NCI-H1694 (cell line): ENCODE data around the gene ZC3HAV1.
"Not testable (repeated sequence)": the region's sequence is repeated elsewhere in the genome, so short reads cannot be mapped to it uniquely, and the experiment has no call there.

Experiments used
- DNase-seq: peaks from one replicate; lab custom pipeline; 2025; lab: John Stamatoyannopoulos, UW

The ZC3HAV1 gene

DNA sequence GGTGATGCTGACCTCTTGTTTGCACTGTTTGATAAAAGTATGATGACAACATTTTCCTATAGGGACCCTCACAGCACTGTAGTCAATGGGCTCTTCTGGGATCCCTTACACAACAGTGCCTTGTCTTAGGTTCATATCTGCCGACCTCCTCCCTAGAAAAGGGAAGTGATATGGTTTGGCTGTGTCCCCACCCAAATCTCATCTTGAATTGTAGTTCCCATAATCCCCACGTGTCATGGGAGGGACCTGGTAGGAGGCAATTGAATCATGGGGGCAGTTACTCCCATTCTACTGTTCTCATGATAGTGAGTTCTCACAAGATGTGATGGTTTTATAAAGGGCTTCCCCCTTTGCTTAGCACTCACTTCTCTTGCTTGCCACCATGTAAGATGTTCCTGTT, 23.1 kb downstream of the ZC3HAV1 start:
- no peak for DNase-seq

DNA sequence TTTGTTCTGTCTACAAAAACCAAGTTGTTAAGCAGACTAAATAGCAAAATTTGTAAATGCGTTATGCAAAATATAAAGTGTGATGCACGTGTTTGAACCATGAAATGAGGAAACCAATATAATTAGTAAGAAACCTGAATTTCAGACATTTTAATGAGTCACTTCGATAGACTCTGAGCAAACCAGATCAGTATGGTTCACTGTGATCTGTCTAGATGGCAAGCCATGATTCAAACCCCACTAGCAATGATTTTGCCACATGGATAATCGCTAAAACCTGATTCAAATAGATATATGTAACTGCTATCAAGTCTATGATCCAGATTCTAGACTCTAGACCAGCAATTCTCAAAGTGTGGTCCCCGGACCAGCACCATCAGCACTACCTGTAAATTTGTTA, 24.8 kb downstream of the ZC3HAV1 start:
- no peak for DNase-seq

DNA sequence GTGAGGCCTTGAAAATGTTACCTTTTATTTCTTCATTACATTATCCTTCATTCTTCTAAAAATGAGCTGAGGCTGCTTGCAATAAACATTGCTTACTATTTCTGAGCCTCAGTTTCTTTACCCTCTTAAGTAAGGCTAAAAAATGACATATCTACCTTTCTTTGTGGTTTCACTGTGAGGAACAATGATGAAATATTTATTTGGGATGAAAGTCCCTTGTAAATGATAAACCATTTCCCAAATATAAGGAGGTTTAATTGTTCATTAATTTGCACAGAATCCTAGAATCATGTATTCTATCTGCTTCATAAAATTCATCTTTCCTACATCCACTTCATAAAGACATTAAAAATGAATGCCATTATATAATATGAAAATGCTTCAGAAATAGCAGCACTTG, 27.9 kb downstream of the ZC3HAV1 start:
- no peak for DNase-seq

DNA sequence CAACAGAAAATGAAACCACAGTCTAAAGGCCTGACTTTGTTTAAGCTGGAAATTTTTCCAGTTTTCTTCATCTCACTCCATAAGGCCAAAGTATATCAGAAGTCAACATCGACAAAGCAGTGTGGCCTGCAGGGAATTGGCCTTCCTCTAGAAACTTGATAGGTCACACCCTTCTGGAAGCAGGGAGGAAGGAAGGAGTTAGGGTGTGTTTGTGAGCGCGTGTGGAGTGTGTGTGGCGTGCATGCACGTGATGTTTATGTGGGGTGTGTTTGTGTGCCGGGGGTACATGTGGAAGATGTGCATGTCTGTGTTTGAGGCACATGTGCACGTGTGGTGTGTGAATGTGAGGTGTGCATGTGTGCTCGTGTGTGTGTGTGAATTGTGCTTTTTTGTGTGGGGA, 28.6 kb downstream of the ZC3HAV1 start:
- DNase-seq: no peak

DNA sequence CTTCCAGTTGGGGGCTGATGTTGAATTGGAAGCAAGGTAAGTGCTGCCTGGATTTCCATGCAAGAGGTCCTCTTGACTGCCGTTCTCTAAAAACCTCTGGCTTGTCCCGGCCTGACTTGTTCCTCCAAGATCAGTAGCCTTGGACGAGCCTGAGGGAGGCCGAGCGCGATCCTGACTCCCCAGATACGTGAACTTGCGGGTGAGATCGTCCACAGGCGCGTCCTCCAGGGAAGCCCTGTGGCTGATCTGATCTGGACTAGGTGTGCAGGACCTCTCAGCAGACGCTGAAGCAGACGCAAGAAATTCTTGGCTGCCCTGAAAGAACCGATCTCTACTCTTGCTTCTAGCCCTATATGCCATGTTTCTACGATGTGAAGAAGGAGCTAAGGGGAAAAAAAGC, 29.7 kb downstream of the ZC3HAV1 start:
- DNase-seq: no peak

DNA sequence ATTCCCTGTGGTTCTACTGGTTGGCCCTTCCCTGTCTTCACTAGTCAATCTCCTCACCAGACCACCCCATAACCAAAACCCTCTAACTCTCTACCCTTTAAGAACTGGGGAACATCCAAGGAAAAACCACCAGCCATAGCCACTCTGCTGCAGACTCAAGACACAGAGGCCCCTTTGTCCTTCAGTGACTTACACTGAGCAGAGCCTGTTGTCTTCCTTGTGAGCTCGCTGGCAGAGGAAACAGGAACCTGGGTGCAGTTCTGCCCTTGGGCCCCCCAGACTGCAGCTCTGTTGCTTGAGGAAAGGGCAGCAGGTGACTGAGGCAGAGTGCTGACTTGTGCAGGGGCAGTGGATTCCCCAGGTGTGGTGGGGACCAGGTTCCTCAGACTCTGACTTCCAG, 30.6 kb downstream of the ZC3HAV1 start:
- DNase-seq: no peak

DNA sequence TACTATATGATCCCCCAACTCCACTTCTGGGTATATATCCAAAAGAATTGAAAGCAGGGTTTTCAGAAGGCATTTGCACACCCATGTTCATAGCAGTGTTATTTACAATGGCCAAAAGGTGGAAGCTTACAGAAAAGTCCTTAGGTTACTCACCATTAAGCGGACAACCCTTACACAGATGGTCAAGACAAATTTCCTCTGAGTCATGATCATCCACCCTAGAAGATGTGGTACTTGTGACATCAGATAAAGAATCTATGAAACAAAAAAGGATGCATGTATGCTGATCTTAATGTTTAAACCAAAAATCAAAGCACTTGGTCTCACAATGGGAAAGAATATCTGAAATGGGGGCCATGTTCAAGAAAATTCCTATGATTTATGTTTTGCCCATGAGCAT, 31.1 kb downstream of the ZC3HAV1 start:
- no peak for DNase-seq

DNA sequence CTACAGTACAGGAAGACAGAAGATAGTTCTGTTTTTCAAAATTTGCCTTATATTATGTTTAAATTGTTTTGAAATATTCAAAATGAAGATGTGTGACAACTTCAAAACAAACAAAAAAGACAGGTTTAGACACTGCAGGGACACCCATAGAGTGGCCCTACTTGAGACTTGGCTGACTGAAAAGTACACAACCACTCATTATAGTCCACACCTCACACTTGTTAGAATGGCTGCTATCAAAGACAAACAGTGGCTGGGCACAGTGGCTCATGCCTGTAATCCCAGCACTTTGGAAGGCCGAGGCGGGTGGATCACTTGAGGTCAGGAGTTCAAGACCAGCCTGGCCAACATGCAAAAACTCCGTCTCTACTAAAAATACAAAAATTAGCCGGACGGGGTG, 31.8 kb downstream of the ZC3HAV1 start:
- DNase-seq: not testable (repeated sequence)

DNA sequence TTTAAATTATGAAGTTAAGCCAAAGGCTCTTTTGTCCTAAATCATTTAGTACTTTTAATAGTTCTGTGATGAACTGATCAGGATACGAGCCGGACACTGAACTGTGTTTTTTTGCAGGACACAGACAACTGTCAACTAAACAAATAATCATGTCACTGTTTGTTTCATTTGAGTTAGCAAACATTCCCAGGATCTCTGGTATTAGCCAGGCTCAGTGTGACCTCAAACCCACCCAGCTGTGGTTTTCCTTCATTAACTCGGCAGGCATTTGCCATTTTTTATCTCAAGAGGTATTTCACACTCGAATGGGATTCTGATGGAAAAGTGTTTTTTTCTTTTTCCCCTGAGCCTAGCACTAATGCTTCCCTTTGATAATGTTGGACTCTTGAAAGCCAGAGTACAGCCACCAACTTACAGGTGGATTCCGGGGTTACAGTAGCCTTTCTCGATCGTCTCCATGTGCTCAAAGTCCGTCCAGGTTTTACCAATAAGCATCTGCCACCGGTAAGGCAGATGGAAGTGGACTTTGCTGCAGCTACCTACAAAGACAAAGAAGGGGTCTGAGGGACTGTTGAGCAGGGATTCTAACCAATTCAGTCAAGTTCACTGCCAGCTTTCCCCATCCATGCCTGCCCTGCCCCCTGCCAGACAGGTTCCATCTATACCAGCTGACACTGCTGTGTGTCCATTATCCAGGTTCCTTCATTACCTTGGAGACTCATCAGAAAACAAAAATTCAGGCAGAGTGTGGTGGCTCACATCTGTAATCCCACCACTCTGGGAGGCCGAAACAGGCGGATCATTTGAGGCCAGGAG, 33.4 kb downstream of the ZC3HAV1 start:
- no peak for DNase-seq

DNA sequence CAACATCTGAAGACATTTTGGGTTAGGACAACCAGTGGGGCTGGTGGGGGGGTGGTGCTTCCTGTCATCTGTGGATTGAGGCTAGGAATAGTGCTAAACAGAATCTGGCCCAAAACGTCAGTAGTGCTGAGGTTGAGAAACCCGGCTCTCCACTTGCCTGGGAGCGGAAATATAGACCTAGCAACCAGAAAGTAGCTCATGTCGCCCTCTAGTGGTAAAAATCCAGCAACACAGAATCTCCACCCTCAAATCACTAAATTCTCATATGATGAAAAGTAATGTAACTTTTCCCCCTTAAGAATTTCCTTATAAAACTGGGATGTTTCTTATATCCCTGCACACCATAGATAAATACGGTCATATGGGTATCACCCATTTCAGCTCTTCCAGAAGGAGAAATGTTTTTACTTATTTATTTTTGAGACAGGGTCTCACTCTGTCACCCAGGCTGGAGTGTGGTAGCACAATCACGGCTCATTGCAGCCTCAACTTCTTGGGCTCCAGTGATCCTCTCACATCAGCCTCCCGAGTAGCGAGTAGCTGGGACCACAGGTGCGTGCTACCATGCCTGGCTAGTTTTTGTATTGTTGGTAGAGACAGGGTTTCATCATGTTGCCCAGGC, 34.4 kb downstream of the ZC3HAV1 start:
- DNase-seq: peak; percentile 80

DNA sequence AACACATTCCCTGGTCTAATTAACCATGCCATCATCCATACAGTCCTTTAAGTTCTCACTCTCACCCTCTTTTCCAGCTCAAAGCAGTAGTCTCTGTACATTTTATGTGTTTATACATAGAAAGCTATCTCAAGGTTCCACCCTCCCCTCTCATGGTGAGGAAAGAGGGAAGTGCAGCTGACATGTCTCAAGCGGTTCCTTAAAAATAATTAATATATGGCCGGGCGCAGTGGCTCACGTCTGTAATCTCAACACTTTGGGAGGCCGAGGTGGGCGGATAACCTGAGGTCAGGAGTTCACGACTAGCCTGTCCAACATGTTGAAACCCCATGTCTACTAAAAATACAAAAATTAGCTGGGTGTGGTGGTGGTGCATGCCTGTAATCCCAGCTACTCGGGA, 36.7 kb downstream of the ZC3HAV1 start:
- DNase-seq: no peak

DNA sequence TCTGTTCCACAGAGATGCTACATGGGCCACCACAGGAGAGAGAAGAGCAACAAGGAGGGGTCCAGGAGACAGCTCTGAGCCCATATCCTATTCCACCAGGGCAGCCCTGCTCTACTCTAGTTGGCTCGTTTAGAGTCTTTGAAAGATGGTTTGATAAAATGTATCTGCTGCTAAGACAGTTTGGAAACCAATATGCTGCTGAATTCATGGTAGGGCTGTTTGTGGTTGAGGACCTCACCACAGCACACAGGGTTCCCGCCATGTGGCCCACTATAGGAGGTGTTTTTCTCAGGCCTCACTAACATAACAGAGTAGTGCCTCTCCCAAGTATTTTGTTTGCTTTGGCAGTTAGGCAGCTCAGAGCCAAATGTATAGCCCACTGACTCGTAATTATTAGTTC, 37.8 kb downstream of the ZC3HAV1 start:
- no peak for DNase-seq

DNA sequence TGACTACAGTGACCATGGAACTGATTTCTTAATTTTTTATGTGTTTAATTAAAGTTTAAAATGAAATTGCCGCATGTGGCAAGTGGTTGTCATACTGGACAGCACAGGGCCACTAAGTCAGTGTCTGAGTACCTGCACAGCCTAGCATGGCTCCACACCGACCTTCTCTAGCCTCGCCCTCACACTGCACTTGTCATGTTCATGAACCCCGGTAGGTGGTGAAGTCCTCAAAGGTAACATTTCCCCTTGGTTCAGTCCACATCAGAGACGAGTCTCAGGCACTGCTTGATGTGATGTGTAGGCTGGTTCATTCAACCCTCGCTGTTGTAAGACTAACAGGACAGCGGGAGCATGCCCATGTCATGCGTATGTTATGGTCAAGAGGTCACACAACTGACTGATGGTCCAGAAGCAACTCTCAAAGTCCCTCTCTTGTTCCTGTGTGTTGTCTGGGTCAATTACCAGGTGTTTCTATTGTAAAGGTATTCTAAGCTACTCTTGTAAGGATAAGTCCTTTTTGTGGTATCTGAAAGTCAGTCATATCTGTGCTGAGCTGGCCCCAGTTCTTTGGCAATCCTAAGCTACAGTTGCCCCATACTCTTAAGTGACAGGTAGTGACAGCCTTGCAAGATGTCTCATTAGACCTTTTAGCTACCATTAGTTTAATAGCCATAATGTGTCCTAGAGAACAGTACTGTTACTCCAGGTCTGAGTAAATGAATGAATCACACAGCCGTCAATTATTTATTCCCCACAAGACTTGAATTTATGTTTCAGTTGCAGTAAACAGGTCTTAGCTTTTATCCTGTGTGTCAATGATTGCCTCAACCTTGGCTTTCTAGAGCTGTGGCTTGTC, 40.7 kb downstream of the ZC3HAV1 start:
- no peak for DNase-seq

DNA sequence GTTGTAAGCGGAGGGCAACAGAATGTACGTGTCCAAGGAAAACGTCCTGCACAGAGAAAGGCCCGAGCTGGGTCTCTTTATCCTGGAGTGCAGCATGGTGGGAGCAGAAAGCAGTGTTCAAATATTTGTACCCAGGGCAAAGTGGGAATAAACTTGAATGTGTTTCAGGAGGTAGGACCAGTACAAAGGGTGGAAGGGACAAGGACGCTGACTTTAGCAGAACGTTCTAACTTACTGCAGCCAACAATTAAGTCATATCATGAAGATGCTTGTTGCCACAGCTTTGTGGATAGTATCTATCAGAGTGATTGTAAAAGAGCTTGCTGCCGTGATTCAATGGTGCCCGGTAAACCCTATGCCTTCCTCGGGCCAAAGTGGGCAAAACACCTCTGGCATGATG, 43.2 kb downstream of the ZC3HAV1 start:
- DNase-seq: no peak

DNA sequence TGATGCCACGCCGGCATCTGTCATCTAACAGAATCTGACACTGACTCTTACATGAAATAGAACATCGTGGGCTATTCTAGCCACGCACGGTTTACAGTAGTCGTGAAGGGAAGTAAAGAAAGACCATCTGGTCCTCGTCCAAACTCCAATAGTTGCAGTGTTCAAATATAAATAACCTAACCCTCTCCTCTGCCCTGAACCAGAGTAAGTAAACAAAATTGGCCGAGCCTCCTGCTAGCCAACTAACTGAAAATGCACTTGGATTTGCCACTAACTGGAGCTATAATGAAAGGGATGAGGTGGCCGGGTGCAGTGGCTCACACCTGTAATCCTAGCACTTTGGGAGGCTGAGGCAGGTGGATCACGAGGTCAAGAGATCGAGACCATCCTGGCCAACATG, 44.2 kb downstream of the ZC3HAV1 start:
- no peak for DNase-seq

DNA sequence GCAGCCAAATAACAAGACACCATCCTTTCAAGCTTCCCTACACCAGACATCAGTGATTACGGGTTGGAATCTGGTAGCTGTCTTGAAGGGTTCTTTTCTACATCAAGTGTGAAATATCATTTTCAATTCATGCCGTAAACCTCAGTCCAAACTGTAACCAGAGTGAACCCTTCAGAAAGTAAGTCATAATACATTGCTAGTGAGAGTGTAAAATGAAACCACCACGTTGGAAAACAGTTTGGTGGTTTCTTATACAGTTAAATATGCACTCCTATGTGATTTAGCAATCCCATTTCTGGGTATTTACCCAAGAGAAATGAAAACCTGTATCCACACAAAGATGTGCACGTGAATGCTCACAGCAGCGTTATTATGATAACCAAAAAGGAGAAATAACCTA, 48.1 kb downstream of the ZC3HAV1 start:
- DNase-seq: no peak

DNA sequence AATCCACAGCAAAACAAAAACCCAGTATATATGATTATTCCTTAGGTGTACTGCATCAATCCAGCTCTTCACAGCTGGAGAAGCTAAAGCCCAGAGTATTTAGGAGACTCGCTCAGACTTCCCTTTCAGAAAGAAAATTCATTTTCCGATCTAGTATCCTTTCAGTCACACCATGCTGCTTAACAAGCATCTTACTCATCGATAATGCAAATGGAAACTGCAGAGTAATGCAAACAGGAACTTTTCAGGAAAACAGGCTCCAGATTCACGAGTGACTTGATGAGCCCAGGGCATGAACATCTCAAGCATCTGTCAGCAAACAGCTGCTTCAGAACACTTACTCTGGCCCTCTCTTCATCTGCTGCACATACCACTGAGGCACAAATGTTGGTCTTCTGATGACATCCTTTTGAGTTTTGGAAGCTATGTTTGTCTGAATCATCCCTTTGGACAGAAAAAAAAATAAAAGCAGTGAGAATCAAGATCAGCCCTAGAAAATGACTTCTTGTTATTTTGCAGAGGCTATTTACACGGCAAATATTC, 48.8 kb downstream of the ZC3HAV1 start:
- DNase-seq: no peak

DNA sequence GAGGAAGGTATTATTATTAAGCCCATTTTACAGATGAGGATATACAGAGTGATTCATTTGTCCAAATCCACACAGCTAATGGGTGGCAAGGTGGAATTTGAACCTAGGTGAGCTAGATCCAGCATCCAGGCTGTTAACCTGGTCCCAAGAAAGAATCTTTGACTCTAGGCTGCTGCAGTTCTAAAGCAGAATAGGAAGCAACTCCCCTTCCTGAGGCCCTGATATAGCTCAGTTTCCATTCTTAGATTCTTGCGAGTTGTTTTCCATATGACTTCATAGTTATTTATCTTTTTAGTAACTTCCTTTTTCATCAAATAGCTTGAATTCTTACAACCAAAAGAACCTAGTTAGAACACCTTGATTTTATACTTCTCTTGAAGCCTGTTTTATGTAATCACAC, 49.6 kb downstream of the ZC3HAV1 start:
- no peak for DNase-seq

DNA sequence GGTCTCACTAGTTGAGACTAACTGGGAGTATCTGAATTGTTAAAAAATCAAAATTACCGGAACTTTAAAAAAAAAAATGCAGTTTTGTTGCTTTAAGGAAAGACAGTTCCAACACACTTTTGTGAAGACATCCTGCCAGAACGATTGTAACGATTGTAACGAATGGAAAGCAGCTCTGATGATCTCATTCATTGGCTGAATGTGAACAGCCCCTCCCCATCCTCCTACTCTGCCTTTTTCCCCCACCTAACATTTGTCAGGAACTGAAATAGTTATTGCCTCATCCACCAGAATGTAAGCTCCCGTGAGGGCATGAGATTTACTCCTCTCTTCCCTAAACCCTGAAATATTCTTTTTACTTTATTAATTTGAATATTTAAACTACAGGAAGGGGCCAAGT, 50.6 kb downstream of the ZC3HAV1 start:
- no peak for DNase-seq

DNA sequence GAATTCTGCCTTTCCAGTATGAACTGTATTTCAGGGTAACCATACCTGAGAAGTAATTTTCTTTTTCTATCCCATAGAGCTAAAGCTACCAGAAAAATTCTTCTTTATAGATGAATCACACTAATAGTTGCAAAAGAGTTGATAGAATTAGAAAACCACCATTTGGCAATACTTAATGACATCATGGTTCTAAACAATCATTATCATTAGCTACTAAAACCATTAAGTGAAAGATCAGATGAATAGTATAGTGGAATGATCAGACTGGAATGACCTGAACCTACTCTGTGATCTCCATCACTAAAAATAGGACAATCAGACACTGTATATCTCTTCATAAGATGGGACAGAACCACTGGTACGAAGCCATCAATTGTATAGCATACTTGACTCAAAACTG, 53.8 kb downstream of the ZC3HAV1 start:
- DNase-seq: no peak

DNA sequence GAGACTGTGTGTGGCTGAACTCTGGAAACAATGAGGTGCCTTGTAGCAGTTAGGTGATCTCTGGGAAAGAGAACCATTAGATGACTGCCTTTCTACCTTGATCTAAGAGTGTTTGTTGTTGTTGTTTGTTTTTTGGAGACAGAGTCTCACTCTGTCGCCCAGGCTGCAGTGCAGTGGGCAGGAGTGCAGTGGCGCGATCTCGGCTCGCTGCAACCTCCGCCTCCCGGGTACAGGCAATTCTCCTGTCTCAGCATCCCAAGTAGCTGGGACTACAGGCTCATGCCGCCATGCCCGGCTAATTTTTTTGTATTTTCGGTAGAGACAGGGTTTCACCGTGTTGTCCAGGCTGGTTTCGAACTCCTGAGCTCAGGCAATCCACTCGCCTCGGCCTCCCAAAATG, 54.9 kb downstream of the ZC3HAV1 start:
- not testable (repeated sequence) for DNase-seq

DNA sequence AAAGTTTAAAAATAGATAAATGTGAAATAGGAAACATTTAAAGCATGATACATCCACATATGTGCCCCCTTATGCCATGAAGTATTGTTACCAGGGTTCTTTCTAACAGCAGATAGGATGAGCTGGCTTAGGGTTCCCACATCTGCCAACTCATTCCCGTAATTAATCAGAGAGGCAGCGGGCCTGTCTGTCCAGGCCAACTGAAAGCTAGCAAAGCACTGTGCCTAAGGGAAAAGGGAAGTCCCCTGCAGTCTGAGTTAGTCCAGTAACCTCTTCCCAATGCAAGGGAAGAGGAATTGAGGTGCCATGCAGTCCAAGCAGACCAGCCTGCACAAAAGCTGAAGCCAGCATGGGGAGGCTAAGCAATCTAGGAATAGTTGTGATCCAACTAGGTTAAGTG, 55.4 kb downstream of the ZC3HAV1 start:
- DNase-seq: peak; percentile 41

DNA sequence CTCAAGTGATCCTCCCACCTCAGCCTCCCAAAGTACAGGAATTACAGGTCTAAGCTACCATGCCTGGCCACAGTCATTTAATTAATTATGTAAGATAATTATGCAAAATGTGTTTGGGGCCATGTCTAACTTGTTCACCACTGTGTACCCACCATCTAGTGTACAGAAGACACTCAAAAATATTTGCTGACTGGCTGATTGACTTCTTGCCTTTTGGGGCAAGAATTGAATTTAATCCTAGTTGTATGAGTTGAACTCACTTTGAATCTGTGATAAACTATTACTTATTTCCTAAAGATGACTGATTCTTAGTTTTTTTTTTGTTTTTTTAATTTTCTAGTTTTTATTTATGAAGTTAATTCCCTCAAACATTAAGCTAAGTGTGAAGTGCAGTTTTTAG, 57.9 kb downstream of the ZC3HAV1 start:
- no peak for DNase-seq
